Measurements from ENCODE around the gene XPNPEP1.

XPNPEP1 gene

GRCh38 chr10:109922976-109923921 is at the start of gene XPNPEP1:
TSS of gene XPNPEP1 (minus strand) at chr10:109923511. CDS start at chr10:109923433, 78 bp downstream.
- peak; percentile 78 for DNase-seq

GRCh38 chr10:109972372-109973001 is 49.2 kb upstream of the XPNPEP1 start:
- no peak for DNase-seq

DNA sequence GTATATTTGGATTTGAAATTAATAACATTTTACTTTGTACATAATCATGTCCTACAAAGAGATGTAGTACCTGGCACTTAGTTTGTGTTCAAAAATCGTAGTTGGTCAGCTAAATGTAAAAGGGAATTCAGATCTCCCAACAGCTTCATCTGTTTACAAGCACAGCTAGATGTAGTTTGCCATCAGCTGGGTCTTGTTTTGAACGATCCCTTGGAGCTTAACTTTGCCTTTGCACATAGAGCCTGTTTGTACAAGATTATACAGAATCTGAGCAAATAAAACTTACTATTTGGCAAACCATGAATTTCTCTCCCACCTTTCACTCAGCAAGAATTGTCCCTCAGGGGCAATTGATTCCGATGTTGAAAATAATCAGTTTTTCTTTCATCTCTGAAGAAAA is 48.3 kb upstream of the XPNPEP1 start:
- DNase-seq, result no peak

DNA sequence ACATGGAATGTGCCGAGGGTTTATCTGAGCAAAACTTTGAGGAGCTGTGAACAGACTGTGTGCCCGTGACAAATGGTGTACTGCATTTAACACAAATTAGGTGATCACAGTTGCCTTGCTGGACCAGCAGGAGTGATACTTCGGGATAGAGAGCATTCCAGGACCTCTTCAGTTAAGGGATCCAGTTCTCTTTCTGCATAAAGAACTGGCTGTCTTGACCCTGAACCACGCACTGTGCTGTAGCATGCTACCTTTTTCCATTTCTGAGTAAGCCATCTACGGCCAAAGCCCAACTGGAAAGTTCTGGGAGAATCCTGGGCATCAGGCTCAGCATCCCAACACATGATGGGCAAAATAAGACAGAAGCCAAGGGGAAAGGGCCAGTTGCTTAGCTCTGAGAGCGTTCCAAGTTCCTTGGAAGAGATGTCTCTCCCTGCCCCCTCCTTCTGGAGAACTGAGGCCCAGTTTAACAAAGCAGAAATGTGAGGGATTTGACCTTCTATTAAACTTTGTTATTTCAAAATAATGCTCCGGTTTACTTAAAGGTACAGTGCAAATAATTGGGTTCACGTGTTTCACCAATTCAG is 46.5 kb upstream of the XPNPEP1 start:
- DNase-seq, result no peak

DNA sequence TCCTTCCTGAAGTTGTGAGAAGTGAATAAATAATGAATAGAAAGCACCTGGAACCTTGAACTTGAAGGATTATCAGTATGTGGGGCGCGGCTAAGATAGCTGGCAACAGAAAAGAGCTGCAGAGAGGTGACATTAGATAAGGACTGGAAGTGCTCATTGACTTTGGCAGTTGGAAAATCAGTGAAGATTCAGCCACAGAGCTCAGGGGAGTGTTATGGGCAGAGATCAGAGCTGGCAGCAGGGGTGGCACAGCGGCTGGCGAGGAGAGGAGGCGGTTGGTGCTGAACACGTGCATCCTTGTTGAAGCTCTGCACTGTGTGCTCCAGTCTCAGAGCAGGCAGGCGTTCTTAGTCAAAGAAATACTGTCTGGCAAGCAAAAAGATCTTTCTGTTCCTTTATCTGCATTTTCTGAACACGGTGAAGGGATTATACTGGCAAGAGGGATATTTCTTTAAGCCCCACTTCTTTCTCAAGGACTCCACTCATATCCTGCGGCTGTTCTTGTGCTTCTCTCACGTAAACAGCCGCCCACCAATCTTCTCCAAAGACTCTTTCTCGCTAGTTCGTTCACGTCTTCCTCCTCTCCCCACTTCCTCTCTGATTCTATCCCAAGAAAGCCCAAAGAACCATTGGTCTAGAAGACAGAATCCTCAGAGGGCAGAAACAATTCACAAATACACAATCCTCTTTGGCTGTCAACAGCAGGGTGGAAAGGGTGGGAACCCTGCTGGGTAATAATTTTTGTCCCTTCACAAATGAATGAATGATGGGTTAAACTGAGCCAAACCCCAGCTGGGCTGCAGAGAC is 45.8 kb upstream of the XPNPEP1 start:
- no peak for DNase-seq

DNA sequence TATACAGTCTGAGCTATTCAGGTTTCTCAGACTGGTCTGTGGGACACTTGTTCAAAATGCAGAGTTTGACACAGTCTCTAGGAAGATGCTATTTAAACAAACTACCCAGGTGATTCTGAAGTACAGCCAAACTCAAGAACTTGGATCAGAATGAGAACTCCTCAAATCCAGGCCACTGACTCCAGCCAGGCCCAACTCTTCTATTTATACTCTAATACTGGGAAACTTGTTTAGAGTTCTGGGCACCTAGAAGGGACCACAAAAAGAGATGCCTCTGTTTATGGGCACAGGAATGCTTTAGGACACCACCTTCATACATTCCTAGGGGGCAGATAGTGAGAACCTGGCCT is 44.4 kb upstream of the XPNPEP1 start:
- no peak for DNase-seq

DNA sequence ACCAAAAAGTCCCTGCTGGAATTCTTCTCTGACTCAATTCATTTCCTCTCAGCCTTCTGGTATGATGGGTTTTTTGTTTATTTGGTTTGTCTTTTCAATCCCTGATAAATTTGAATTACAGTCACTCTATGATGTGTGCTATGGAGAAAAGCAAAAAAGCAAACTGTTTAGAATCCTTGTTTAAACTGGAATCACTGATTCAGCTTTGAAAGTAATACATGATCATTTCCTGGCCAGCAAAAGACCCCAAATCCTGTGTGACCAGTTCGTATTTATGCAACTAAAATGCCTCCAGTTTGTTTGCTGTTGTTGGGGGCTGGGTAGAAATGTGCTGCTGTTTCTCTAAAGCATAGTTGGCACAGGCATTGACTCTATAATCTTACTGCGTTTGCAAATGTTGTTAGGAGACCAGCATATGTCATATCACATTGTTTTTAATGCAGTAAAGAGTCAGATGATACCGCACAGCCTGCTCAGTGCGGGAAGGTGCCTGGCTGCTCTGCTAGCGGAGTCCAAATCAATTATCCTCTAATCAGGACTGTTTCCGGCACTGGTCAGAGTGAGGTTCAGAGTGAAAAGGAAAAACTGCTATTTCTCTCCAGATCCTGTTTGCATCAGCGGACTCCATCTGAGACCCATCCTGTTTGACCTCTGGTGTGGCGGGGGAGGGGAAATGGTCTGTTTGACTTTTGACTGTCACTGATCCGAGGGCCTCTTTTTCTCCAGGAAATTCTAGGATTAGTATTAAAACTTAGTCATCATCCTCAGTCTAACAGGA is 43.8 kb upstream of the XPNPEP1 start:
- DNase-seq, result peak; percentile 57

- DNase-seq, result no peak
These were observed 41.0 kb upstream of the XPNPEP1 start for GRCh38 chr10:109964318-109964717.

DNA sequence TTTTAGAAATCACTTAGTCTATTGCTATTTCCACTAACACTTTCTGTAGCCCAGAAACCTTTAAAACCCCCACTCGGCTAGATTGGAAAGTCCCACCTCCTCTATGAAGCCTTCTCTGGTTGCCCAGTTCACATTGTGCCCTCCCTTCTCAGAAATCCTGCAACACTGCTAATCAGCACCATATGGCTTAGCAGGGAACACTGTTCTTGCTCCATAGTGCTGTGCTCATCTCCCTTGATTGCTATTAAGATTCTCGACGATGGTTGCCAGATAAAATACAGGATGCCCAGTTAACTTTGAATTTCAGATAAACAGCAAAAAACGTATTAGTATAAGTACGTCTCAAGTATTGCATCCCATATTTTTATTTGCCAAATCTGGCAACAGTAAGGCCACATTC is 40.1 kb upstream of the XPNPEP1 start:
- DNase-seq, result peak; percentile 72

DNA sequence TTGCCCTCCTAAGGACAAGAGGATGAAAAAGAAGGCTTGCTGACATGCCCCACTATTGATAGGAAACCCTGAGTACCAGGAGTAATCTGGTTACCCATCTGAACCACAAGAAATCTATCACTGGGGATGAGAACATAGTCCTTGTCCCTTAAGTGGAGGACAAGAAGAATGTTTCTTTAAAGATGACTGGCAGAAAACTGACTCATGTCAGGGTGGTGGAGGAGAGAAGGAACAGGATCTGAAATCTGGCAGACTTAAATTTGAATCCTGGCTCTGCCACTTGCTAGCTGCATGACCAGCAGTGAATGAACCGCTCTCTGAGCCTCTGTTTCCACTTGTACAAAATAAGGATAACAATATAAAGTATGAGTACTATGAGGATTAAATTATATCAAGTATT is 38.9 kb upstream of the XPNPEP1 start:
- DNase-seq, result no peak

DNA sequence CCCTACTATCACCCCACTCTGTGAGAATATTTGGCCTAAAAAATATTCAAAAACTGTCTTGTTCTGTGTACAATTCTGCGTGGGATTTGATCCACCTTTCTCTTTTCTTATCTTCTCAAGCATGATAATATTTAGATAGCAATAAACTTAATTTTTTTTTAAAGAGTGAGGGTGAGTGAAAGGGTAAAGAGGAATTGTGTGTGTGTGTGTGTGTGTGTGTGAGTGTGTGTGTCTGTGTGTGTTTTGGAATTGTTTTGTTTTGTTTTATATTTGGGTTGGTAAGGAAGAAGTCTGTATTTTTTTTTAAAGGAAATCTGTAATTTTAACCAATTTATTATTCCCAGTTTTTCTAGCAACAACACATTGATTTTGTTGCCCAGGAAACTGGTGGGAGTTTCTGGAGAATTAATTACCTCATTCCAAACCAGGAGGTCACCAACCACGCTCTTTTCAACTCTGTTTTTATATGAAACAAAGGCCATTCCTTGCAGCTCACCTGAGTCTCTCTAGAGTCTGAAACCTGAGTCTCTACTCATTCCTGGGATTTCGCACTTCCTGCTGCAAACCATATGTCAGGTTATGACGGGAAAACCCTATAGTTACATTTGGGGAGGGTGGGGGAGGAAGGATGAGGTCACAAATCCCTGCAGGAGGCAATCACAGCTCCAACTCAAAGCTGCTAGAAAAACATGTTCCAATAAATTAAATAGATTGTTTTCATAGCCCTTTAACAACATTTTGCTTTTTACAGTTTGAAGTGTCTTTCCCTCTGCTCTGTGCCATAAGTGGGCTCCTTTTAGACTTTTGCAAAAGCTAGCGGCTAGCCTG is 38.1 kb upstream of the XPNPEP1 start:
- DNase-seq, result peak; percentile 49

DNA sequence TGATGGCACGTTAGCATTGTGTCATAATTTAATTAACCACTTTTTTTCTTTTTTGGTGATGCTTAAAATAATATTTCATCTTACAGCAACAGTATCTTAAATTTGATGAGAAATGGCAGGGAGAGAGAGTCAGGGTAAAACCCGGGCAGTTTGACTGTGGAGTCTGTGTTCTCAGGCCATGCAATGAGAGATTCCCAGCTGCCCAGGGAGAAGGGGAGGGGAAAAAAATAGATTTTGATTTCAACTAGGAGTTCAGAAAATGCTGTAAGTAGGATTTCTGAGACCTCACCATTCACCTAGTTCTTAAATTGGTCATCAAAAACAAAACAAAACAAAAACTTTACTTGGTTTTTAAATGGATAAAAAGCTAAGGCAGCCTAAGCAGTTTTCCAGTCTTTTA is 37.4 kb upstream of the XPNPEP1 start:
- DNase-seq, result no peak

- DNase-seq, result no peak
These were observed 36.2 kb upstream of the XPNPEP1 start for GRCh38 chr10:109959259-109960145.

DNA sequence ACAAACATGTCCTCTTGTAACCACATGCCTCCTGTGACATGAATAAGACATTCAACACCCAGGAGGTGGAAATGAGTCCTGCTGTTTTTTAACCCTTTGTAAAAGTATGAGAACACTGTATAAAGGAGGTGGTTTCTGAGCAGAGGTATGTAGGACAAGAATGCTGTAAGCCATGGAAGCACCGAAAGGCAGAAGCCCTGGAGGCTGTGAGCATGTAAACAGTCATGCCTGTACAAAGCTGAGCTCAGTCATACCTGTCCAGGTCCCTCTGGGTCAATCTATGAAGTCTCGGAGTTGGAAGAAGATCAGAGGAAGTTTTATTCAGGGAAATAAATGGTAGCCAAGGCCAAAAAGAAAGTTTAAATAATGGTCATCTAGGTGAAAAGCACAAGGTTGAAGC is 34.7 kb upstream of the XPNPEP1 start:
- DNase-seq, result no peak

- DNase-seq, result no peak
These were observed 33.9 kb upstream of the XPNPEP1 start for GRCh38 chr10:109957092-109957797.

DNA sequence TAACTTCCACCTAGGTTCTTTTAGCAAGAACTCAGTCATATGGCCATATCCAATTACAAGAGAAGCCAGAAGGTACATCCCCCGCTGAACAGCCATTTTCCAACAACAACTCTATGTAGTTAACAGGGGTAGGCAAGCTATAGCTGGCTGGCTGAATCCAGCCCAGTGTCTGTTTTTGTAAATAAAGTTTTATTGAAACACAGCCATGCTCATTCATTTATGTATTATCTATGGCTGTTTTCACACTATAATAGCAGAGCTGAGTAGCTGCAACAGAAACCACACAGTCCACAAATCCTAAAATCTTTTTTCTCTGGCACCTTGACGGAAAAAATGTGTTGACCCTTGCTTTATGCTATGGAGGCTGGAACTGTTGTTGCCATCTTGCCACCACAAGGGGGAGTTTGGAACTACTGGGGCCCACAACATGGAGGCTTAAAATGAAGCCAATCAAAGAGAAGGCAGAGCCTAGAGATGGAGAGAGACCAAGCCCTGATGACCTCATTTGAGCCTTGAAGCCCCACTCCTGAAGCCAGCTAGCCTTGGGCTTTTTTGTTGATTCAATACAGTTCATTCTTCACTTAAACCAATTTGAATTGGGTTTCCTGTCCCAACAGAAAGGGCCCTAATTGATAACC is 33.3 kb upstream of the XPNPEP1 start:
- DNase-seq, result peak; percentile 71

DNA sequence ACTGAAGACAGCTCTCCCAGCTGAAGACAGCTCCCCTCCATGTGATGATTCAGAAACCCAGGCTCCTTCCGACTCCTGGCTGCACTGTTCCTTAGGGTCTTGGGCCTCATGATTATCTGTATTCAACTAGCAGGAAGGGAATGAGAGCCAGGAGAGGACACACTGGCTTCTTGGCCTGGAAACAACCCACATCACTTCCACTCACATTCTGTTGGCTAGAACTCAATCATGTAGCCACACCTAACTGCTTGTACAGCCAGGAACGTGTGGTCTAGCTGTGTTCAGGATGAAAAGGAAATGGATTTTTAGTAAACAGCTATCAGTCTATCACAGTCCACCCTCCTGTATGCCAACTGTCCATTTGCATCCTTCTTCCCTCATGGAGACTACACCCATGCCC is 30.5 kb upstream of the XPNPEP1 start:
- DNase-seq, result no peak

- no peak for DNase-seq
These were observed 29.2 kb upstream of the XPNPEP1 start for GRCh38 chr10:109952526-109952925.
